Neural progenitor cell (in vitro differentiated cells): ENCODE results near the gene CSRNP3.

Source experiments
- CTCF ChIP-seq: fragments of 200-600 bp; sonication (generic); IDR thresholded peaks from 2 replicates; pipeline ENCODE4 v1.5.1; 2017; ENCODE audit warnings: antibody characterized with exemption, mild to moderate bottlenecking
- EZH2 ChIP-seq: fragments of 200-600 bp; sonication (generic); IDR thresholded peaks from 2 replicates; pipeline ENCODE4 v1.6.1; 2017; ENCODE audit warnings: antibody characterized with exemption, mild to moderate bottlenecking, moderate library complexity

DNA sequence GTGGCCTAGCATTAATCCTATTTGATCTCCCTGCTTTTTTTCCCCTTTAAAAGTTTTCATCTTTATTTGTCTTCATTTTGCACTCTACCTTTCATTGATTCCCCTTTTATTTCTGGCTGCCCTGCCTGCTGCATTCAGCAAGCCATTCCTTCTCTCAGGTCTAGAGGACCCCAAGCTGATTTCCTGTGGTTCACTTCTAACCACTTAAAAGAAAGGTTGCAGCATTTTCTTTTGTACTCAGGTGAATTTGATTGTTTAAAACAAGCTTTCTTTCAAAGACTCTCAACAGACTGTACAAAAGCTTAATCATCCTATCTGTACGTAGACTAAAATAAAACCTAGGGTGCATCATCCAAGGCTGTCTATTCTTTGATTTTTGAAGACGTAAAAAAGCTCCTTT, 160.3 kb downstream of the CSRNP3 start:
- TF ChIP-seq EZH2 (no peak), CTCF (no peak)
